K562 (cell line): Measurements from ENCODE around the gene EVL. TPM values are rescaled to one million over a fixed set of nuclear protein-coding genes. Genes with fewer than 3 reads are reported as not detected.

ENCODE experiments used
- ATAC-seq: fragments of 200-7000 bp; cut with Tn5 transposase; 3 replicates; pipeline ENCODE4 v1.9.1; 2020; ENCODE audit warnings: moderate library complexity
- BruUV-seq: library from RNA; stranded (reverse); fragments of 400-500 nt; replicated peaks from 2 replicates; lab custom pipeline; 2021; lab: Mats Ljungman, UMichigan
- CTCF ChIA-PET: fragments of 300-600 bp; formaldehyde crosslinking; extraction: SDS; loops from one replicate; lab custom pipeline; 2021; ENCODE audit warnings: low intra/inter-chr PET ratio; lab: Yijun Ruan, JAX
- POLR2A ChIA-PET: fragments of 300-600, 350-650 bp; sonication (Branson Sonifier 250); formaldehyde crosslinking; extraction: SDS; loops from one replicate; lab custom pipeline; 2021; ENCODE audit warnings: antibody characterized with exemption, inconsistent platforms; lab: Yijun Ruan, JAX
- DNase-seq, 4 experiments: peaks; one replicate each; pipeline versions ENCODE4 v3.0.0 to v3.0.0-alpha.2; 2011 to 2018; ENCODE audit warnings: low spot score in 3 of 4, mixed read lengths in 3 of 4; ENCODE audit errors: extremely low read depth in 1 of 4
- FAIRE-seq: peaks from 2 replicates; lab custom pipeline; 2011; peaks lifted over from hg19 to GRCh38; lab: Jason Lieb, UNC
- H2AFZ ChIP-seq: 2 replicates; pipeline ENCODE4 v1.6.0; 2011; ENCODE audit warnings: low read depth, low read length, control low read depth, inconsistent platforms
- H3K27ac ChIP-seq: fragments of 200-600 bp; 3 replicates; pipeline ENCODE4 v1.8.0; 2011; ENCODE audit warnings: low read depth, mild to moderate bottlenecking, control low read depth, inconsistent platforms, low read length, moderate library complexity, mixed read lengths; ENCODE audit errors: extremely low read depth
- H3K27me3 ChIP-seq, 2 experiments: fragments of 300-600 bp in 1 of 2; 2 replicates in 1 of 2; 3 replicates in 1 of 2; pipeline versions ENCODE4 v1.6.0 to v1.8.0; 2011; ENCODE audit warnings: inconsistent platforms in 2 of 2, low read length in 2 of 2, mild to moderate bottlenecking in 1 of 2, mixed read lengths in 1 of 2, moderate library complexity in 1 of 2; ENCODE audit not compliant: control insufficient read depth in 2 of 2, insufficient read depth in 2 of 2
- H3K36me3 ChIP-seq: fragments of 300-600 bp; 3 replicates; pipeline ENCODE4 v1.8.0; 2011; ENCODE audit warnings: mild to moderate bottlenecking, low read length, inconsistent platforms; ENCODE audit not compliant: control insufficient read depth, insufficient read depth
- H3K4me1 ChIP-seq, 2 experiments: fragments of 200-600 bp in 1 of 2; replicated peaks in 1 of 2; 2 replicates in 1 of 2; 3 replicates in 1 of 2; pipeline versions ENCODE4 v1.5.1 to v1.8.0; 2011; ENCODE audit warnings: inconsistent platforms in 2 of 2, low read length in 2 of 2, mild to moderate bottlenecking in 1 of 2, mixed read lengths in 1 of 2, moderate library complexity in 1 of 2; ENCODE audit not compliant: control insufficient read depth in 2 of 2, insufficient read depth in 2 of 2
- H3K4me2 ChIP-seq: 2 replicates; pipeline ENCODE4 v1.6.1; 2011; ENCODE audit warnings: low read length, control low read depth, inconsistent platforms, mixed read lengths; ENCODE audit not compliant: insufficient read depth
- H3K4me3 ChIP-seq: fragments of 200-600 bp; sonication (generic), shearing (Covaris generic); 2 replicates; pipeline ENCODE4 v1.5.1; 2016; ENCODE audit warnings: control low read depth, inconsistent platforms
- H3K79me2 ChIP-seq: fragments of 200-600 bp; 3 replicates; pipeline ENCODE4 v1.8.0; 2011; ENCODE audit warnings: low read length, inconsistent platforms; ENCODE audit not compliant: control insufficient read depth, insufficient read depth
- H3K9ac ChIP-seq, 2 experiments: 2 replicates each; pipeline versions ENCODE4 v1.6.0 to v1.6.1; 2011; ENCODE audit warnings: low read depth in 2 of 2, low read length in 2 of 2, control low read depth in 1 of 2, inconsistent platforms in 1 of 2, mild to moderate bottlenecking in 1 of 2, mixed read lengths in 1 of 2; ENCODE audit not compliant: insufficient read depth in 1 of 2
- H3K9me1 ChIP-seq: one replicate; pipeline ENCODE4 v1.6.0; 2011; ENCODE audit warnings: inconsistent platforms, mild to moderate bottlenecking, low read length, moderate library complexity; ENCODE audit not compliant: control insufficient read depth, insufficient read depth
- H3K9me3 ChIP-seq: replicated peaks from 2 replicates; pipeline ENCODE4 v1.5.1; 2011; ENCODE audit warnings: low read depth, low read length, inconsistent platforms; ENCODE audit not compliant: control insufficient read depth, insufficient read depth
- H4K20me1 ChIP-seq: replicated peaks from 2 replicates; pipeline ENCODE4 v1.6.1; 2011; ENCODE audit warnings: low read length, inconsistent platforms, mixed read lengths; ENCODE audit not compliant: control insufficient read depth, insufficient read depth
- CBX1 ChIP-seq: sonication (generic); IDR thresholded peaks from 2 replicates; pipeline ENCODE4 v1.6.1; 2016; ENCODE audit warnings: antibody characterized with exemption, low read depth, mild to moderate bottlenecking
- MGA ChIP-seq: fragments of 450-650 bp; IDR thresholded peaks from 2 replicates; pipeline ENCODE4 v1.6.1; 2016; ENCODE audit warnings: mild to moderate bottlenecking, moderate library complexity
- RBBP5 ChIP-seq: fragments of 200-600 bp; sonication (generic); IDR thresholded peaks from 2 replicates; pipeline ENCODE4 v1.6.1; 2012; ENCODE audit warnings: borderline replicate concordance, mild to moderate bottlenecking, low read length, control low read depth, inconsistent platforms; ENCODE audit not compliant: insufficient read depth, poor library complexity, severe bottlenecking
- WGBS: fragments of 100-300 bp; shearing (Covaris generic); methylation state at CpG from one replicate; pipeline ENCODE4 v1.1.6; 2016; ENCODE audit warnings: low coverage, mixed read lengths; ENCODE audit not compliant: insufficient coverage; ENCODE audit errors: missing lambda C conversion rate; 5-methylcytosine and 5-hydroxymethylcytosine counted together
- in situ Hi-C: fragments of 300-500 bp; cut with MboI; formaldehyde crosslinking; loops from 4 replicates; pipeline ENCODE4 v1.15.0; 2018; ENCODE audit warnings: inconsistent platforms, mixed read lengths
- intact Hi-C: fragments of 100-400 bp; cut with micrococcal nuclease; formaldehyde crosslinking; loops from 2 replicates; pipeline ENCODE4 v1.14.2; 2022
- polyA plus RNA-seq, 8 experiments: library from polyadenylated mRNA; depleted of rRNA in 4 of 8; stranded (reverse) in 5 of 8; unstranded in 3 of 8; fragments of >200 nt; fragmentation: Nextera tagmentation in 2 of 8; fragmentation: Illumina TruSeq in 1 of 8; extraction: Ambion mirVana in 2 of 8; extraction: Trizol in 1 of 8; gene quantifications; 2 replicates each; pipeline versions ENCODE4 v1.2.1 to v1.2.3, GENCODE V29; 2011 to 2014; ENCODE audit warnings: inconsistent platforms in 1 of 8, missing spikeins in 1 of 8
- total RNA-seq, 7 experiments: library from RNA; depleted of rRNA in 6 of 7; stranded (reverse); fragments of >200 nt in 6 of 7; fragmentation: Illumina TruSeq in 2 of 7; extraction: Trizol in 2 of 7; gene quantifications; 2 replicates each; pipeline versions ENCODE4 v1.2.1 to v1.2.3, GENCODE V29; 2011 to 2021; ENCODE audit warnings: low replicate concordance in 1 of 7

The EVL gene
- total and polyA plus RNA-seq, 9 of the 15 experiments (the other 6 are each of a cell fraction or from before 2014, with no cell fraction given): 2.9 to 43.4 (median 23.9) TPM

- peaks cover 9% of the 10 kb centered on the region; the same call in 1 of the 2 replicates for H4K20me1 ChIP-seq
- peaks cover 32% of the 10 kb centered on the region for H3K79me2 ChIP-seq
- DNase-seq (no peak), ATAC-seq (no peak), FAIRE-seq (no peak)
- CTCF ChIA-PET: no interaction called here
- H3K9me1 ChIP-seq: no peaks in the 10 kb centered on the region
- H3K9ac ChIP-seq: 0 out of 4 replicates have a peak overlapping the region, but pooled peaks of 1 of the 2 experiments have one; percentile 37
- H3K9me3 ChIP-seq: no peaks in the 10 kb centered on the region
- H2AFZ ChIP-seq: no peak overlapping the region
- no peaks in the 10 kb centered on the region for H3K27me3 ChIP-seq
- intact Hi-C loops (no loop called here), in situ Hi-C loops (no loop called here)
- H3K27ac ChIP-seq: no peak overlapping the region
- H3K4me1 ChIP-seq: peaks cover 19 to 38% of the 10 kb centered on the region in 2 experiments; a peak in 4 of 5 replicates
- H3K36me3 ChIP-seq: no peaks in the 10 kb centered on the region
- TF ChIP-seq CBX1 (no peak), MGA (peak; percentile 35; the same call in 1 of the 2 replicates), RBBP5 (peak; percentile 12)
- H3K4me3 ChIP-seq: no peak overlapping the region
- POLR2A ChIA-PET: interaction anchor here (0.7 kb wide), 1 partner anchor 315 kb away, joined by 4 read pairs; no protein-coding TSS in a partner anchor
- no peak overlapping the region for H3K4me2 ChIP-seq
- BruUV-seq: no TSS peak
- WGBS: 69% methylated on average over 4 of the region's 7 CpGs
Measured at GRCh38 chr14:100018054-100018453, 47.2 kb upstream of the EVL start.
